Hepatocyte (in vitro differentiated cells): ENCODE data around the gene TYROBP.

Experiments
- EZH2phosphoT487 ChIP-seq: fragments of 200-600 bp; sonication (generic); IDR thresholded peaks from one replicate; pipeline ENCODE4 v1.6.1; 2018; ENCODE audit warnings: antibody characterized with exemption, mild to moderate bottlenecking, low read depth, moderate library complexity; ENCODE audit not compliant: unreplicated experiment, severe bottlenecking
- TF ChIP-seq, protein P1 (sequence below): fragments of 200-600 bp; sonication (generic); IDR thresholded peaks from 2 replicates; pipeline ENCODE4 v1.5.1; 2016; ENCODE audit warnings: antibody characterized with exemption, mild to moderate bottlenecking; ENCODE audit not compliant: poor library complexity

DNA sequence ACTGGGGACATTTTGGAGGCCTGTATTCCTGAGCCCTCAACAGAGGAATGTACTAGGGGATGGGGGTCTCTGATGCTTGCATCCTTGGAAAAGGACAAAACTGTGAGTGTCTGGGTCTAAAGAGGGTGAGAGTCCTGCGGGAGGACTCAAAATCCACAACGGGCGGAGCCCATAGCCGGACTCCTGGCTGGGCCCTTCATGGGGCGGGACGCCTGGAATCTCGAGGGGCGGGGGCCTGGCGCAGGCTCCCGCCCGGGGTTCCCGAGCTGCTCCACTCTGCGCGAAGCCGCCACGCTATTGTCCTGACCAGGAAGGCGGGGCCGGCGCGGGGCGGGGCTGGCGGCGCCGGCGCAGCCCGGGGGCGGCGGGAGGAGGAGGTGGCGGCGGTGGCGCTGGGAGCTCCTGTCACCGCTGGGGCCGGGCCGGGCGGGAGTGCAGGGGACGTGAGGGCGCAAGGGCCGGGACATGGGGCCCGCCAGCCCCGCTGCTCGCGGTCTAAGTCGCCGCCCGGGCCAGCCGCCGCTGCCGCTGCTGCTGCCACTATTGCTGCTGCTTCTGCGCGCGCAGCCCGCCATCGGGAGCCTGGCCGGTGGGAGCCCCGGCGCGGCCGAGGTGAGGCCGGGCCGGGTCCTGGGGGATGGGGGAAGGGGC lies 39.8 kb downstream of the TYROBP start, which contains the start of gene APLP1:
- TF ChIP-seq, protein P1, sequence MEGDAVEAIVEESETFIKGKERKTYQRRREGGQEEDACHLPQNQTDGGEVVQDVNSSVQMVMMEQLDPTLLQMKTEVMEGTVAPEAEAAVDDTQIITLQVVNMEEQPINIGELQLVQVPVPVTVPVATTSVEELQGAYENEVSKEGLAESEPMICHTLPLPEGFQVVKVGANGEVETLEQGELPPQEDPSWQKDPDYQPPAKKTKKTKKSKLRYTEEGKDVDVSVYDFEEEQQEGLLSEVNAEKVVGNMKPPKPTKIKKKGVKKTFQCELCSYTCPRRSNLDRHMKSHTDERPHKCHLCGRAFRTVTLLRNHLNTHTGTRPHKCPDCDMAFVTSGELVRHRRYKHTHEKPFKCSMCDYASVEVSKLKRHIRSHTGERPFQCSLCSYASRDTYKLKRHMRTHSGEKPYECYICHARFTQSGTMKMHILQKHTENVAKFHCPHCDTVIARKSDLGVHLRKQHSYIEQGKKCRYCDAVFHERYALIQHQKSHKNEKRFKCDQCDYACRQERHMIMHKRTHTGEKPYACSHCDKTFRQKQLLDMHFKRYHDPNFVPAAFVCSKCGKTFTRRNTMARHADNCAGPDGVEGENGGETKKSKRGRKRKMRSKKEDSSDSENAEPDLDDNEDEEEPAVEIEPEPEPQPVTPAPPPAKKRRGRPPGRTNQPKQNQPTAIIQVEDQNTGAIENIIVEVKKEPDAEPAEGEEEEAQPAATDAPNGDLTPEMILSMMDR, result no peak
- TF ChIP-seq EZH2phosphoT487, result no peak
